ENCODE results near the gene HOXA10.

Gene HOXA10

DNA sequence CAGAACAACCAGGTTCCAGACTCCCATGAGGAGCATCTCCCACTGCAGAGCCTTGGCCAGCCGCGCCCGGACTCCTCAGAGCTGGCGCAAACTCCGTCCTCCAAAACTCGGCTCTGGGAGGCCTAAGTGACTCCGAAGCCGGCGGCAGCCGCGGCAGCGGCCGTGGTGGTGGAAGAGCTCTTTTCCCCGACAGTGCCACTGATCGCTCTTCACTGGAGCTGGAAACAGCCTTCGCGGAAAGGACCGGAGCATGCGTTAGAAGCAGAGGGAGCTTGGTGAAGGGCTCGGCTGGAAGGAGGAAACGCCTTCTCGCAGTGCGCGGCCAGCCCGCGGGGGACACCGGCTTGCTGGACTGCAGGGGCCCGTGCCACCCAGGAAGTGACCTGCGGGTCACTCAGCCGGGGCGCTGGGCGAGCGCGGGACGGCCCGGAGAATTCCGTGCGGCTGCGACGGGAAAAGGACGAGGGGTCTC is 30.8 kb upstream of the HOXA10 start:
- H3K36me3 ChIP-seq (ENCODE audit: control insufficient read depth, insufficient read depth, low read length) = no peaks in the 10 kb centered on the region
- H3K79me2 ChIP-seq = no peaks in the 10 kb centered on the region
- H3K27me3 ChIP-seq (ENCODE audit: control insufficient read depth, insufficient read depth, low read length) = peaks cover 23% of the 10 kb centered on the region
- no peaks in the 10 kb centered on the region for H3K9me3 ChIP-seq (ENCODE audit: control insufficient read depth, low read length)
- H3K27ac ChIP-seq = no peak overlapping the region
- no peak overlapping the region for H2AFZ ChIP-seq
- H3K9ac ChIP-seq = no peak overlapping the region
- no peak overlapping the region for H3K4me2 ChIP-seq (ENCODE audit: low read length)
- TF ChIP-seq, protein P1, sequence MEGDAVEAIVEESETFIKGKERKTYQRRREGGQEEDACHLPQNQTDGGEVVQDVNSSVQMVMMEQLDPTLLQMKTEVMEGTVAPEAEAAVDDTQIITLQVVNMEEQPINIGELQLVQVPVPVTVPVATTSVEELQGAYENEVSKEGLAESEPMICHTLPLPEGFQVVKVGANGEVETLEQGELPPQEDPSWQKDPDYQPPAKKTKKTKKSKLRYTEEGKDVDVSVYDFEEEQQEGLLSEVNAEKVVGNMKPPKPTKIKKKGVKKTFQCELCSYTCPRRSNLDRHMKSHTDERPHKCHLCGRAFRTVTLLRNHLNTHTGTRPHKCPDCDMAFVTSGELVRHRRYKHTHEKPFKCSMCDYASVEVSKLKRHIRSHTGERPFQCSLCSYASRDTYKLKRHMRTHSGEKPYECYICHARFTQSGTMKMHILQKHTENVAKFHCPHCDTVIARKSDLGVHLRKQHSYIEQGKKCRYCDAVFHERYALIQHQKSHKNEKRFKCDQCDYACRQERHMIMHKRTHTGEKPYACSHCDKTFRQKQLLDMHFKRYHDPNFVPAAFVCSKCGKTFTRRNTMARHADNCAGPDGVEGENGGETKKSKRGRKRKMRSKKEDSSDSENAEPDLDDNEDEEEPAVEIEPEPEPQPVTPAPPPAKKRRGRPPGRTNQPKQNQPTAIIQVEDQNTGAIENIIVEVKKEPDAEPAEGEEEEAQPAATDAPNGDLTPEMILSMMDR (IDR thresholded peaks at IDR 0.05) = no peak
- H3K4me1 ChIP-seq = no peaks in the 10 kb centered on the region
- H3K4me3 ChIP-seq (ENCODE audit: low read depth, low read length) = no peak overlapping the region

DNA sequence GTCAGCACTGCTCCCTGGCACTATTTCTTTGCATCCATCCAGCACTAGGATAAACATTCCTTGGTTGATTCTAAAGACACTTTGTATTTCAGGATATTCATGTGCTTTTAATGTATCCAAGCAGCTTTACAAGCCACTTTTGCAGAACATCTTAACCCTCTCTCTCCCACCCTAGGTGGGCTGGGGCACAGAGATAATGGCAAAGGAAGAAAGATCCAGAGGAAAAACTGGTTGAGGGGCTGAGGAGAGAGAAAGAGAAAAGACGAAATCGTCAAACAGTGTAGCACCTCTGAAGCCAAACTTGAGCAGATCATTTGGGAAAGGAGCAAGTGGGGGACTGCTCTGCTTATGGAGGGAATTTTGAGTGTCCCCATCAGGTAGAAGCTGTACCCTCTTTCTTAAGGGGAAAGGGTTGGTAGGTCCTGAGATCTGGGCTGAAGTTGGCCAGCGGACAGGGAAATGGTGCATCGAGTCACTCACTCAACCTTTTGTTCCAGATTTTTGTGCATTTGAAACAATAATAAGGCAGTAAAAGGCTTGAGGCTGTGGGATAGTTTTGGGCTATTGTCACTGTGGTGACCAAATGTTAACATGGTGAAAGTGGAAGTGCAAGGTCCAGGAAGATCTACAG is 30.0 kb upstream of the HOXA10 start:
- Histone ChIP-seq H3K4me1 (no peaks in the 10 kb centered on the region), H3K36me3 (ENCODE audit: control insufficient read depth, insufficient read depth, low read length) (no peaks in the 10 kb centered on the region), H3K27ac (no peak overlapping the region), H3K4me3 (ENCODE audit: low read depth, low read length) (no peak overlapping the region), H2AFZ (no peak overlapping the region), H3K27me3 (ENCODE audit: control insufficient read depth, insufficient read depth, low read length) (peaks cover 23% of the 10 kb centered on the region), H3K9me3 (ENCODE audit: control insufficient read depth, low read length) (no peaks in the 10 kb centered on the region), H3K79me2 (no peaks in the 10 kb centered on the region), H3K4me2 (ENCODE audit: low read length) (no peak overlapping the region), H3K9ac (no peak overlapping the region)
- TF ChIP-seq, protein P1 (IDR thresholded peaks at IDR 0.05) = no peak

DNA sequence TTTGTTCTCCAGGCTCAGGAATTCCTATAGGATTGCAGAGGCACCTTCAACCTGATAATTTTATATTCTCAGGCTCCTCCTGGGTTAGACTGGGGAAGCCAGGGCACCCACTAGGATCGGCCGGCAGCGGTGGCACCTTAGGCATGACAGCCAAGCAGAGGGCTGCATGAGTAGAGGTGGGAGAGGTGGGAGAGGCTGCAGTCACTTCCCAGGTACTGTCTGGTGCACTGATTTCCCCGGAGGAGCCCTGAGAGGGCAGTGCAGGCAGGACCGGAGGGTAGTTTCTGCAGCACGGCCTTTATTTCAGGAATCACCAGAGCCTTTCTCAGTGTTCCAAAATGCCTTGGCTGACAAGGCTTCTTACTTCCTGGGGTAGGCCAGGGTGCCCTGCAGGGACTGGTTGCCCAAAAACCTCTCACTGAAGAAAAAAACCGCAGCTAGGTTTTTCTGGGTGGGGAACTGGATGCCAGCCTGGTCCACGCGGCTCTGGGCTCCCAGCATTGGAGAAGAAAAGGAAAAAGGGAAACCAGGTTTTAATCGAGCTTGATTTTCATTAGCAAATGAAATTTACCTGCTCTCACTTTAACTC is 29.3 kb upstream of the HOXA10 start:
- H3K9me3 ChIP-seq (ENCODE audit: control insufficient read depth, low read length) = no peaks in the 10 kb centered on the region
- TF ChIP-seq, protein P1 (IDR thresholded peaks at IDR 0.05) = no peak
- H3K79me2 ChIP-seq = no peaks in the 10 kb centered on the region
- no peaks in the 10 kb centered on the region for H3K4me1 ChIP-seq
- H3K4me3 ChIP-seq (ENCODE audit: low read depth, low read length) = no peak overlapping the region
- no peak overlapping the region for H3K27ac ChIP-seq
- H2AFZ ChIP-seq = no peak overlapping the region
- H3K27me3 ChIP-seq (ENCODE audit: control insufficient read depth, insufficient read depth, low read length) = peaks cover 23% of the 10 kb centered on the region
- no peak overlapping the region for H3K4me2 ChIP-seq (ENCODE audit: low read length)
- H3K9ac ChIP-seq = no peak overlapping the region
- H3K36me3 ChIP-seq (ENCODE audit: control insufficient read depth, insufficient read depth, low read length) = no peaks in the 10 kb centered on the region

DNA sequence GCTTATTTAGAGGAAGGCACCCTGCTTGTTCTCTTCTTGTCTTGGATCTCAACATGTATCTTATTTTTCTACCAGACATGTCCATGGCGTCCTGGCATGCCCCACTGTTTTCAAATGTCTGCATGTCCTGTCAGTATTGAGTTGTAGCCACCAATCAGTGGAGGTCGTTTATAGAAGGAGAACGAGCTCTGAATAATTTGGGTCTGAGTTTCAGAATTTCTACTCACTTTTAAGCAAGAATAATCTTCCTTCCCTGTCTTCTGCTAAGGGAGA is 28.7 kb upstream of the HOXA10 start:
- Histone ChIP-seq H2AFZ (no peak overlapping the region), H3K9me3 (ENCODE audit: control insufficient read depth, low read length) (no peaks in the 10 kb centered on the region), H3K4me3 (ENCODE audit: low read depth, low read length) (no peak overlapping the region), H3K4me2 (ENCODE audit: low read length) (no peak overlapping the region), H3K9ac (no peak overlapping the region), H3K27ac (no peak overlapping the region), H3K4me1 (no peaks in the 10 kb centered on the region), H3K27me3 (ENCODE audit: control insufficient read depth, insufficient read depth, low read length) (peaks cover 26% of the 10 kb centered on the region), H3K36me3 (ENCODE audit: control insufficient read depth, insufficient read depth, low read length) (no peaks in the 10 kb centered on the region), H3K79me2 (no peaks in the 10 kb centered on the region)
- TF ChIP-seq, protein P1 (IDR thresholded peaks at IDR 0.05) = no peak

Data from parathyroid adenoma (tissue), 2 donors.